ENCODE data around the gene PIAS4.
A peak's percentile ranks its signal among the peaks of the same experiment; 100 is the strongest.

The PIAS4 gene

GRCh38 chr19:3983936-3984583 lies 23.5 kb upstream of the PIAS4 start (continued):
- TF ChIP-seq, protein P1, sequence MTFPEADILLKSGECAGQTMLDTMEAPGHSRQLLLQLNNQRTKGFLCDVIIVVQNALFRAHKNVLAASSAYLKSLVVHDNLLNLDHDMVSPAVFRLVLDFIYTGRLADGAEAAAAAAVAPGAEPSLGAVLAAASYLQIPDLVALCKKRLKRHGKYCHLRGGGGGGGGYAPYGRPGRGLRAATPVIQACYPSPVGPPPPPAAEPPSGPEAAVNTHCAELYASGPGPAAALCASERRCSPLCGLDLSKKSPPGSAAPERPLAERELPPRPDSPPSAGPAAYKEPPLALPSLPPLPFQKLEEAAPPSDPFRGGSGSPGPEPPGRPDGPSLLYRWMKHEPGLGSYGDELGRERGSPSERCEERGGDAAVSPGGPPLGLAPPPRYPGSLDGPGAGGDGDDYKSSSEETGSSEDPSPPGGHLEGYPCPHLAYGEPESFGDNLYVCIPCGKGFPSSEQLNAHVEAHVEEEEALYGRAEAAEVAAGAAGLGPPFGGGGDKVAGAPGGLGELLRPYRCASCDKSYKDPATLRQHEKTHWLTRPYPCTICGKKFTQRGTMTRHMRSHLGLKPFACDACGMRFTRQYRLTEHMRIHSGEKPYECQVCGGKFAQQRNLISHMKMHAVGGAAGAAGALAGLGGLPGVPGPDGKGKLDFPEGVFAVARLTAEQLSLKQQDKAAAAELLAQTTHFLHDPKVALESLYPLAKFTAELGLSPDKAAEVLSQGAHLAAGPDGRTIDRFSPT (tag by site-specific recombination; IDR thresholded peaks at IDR 0.05), result peak; percentile 93
- no peak for TF ChIP-seq REPIN1 (tag by site-specific recombination; IDR thresholded peaks at IDR 0.05; ENCODE audit: low read depth)
- TF ChIP-seq ZNF692 (tag by site-specific recombination; IDR thresholded peaks at IDR 0.05), result 0 out of 2 replicates have a peak, but pooled peaks have one; percentile 22
- TF ChIP-seq ZXDB (tag by site-specific recombination; IDR thresholded peaks at IDR 0.05), result peak; percentile 24; the same call in 1 of the 2 replicates
- TF ChIP-seq, protein P2, sequence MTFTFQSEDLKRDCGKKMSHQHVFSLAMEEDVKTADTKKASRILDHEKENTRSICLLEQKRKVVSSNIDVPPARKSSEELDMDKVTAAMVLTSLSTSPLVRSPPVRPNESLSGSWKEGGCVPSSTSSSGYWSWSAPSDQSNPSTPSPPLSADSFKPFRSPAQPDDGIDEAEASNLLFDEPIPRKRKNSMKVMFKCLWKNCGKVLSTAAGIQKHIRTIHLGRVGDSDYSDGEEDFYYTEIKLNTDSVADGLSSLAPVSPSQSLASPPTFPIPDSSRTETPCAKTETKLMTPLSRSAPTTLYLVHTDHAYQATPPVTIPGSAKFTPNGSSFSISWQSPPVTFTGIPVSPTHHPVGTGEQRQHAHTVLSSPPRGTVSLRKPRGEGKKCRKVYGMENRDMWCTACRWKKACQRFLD (tag by site-specific recombination; IDR thresholded peaks at IDR 0.05), result no peak
- TF ChIP-seq ZNF146 (tag by site-specific recombination; IDR thresholded peaks at IDR 0.05), result peak; percentile 22; the same call in 1 of the 2 replicates
- no peak for TF ChIP-seq ZBTB44 (tag by site-specific recombination; IDR thresholded peaks at IDR 0.05)
- TF ChIP-seq OVOL3 (tag by site-specific recombination; IDR thresholded peaks at IDR 0.05), result no peak
- TF ChIP-seq, protein P3, sequence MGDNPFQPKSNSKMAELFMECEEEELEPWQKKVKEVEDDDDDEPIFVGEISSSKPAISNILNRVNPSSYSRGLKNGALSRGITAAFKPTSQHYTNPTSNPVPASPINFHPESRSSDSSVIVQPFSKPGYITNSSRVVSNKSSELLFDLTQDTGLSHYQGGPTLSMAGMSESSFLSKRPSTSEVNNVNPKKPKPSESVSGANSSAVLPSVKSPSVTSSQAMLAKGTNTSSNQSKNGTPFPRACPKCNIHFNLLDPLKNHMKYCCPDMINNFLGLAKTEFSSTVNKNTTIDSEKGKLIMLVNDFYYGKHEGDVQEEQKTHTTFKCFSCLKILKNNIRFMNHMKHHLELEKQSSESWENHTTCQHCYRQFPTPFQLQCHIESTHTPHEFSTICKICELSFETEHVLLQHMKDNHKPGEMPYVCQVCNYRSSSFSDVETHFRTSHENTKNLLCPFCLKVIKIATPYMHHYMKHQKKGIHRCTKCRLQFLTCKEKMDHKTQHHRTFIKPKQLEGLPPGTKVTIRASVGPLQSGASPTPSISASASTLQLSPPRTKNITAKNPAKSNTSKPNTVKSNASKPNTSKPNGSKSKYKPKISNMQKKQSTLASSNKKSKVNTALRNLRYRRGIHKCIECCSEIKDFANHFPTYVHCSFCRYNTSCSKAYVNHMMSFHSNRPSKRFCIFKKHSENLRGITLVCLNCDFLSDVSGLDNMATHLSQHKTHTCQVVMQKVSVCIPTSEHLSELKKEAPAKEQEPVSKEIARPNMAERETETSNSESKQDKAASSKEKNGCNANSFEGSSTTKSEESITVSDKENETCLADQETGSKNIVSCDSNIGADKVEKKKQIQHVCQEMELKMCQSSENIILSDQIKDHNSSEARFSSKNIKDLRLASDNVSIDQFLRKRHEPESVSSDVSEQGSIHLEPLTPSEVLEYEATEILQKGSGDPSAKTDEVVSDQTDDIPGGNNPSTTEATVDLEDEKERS (tag by site-specific recombination; IDR thresholded peaks at IDR 0.05), result no peak
- peak; percentile 20; the same call in 1 of the 2 replicates for TF ChIP-seq ZNF600 (tag by site-specific recombination; IDR thresholded peaks at IDR 0.05)
- TF ChIP-seq ZNF530 (tag by site-specific recombination; IDR thresholded peaks at IDR 0.05; ENCODE audit: low read depth), result no peak
- TF ChIP-seq YY1 (tag by site-specific recombination; IDR thresholded peaks at IDR 0.05), result peak; percentile 55; the same call in 1 of the 2 replicates
- no peak for TF ChIP-seq ZNF623 (tag by site-specific recombination; IDR thresholded peaks at IDR 0.05)
- no peak for TF ChIP-seq MEIS1 (CRISPR knock-in tag; IDR thresholded peaks at IDR 0.05; ENCODE audit: borderline replicate concordance)
- 0 out of 2 replicates have a peak, but pooled peaks have one; percentile 26 for TF ChIP-seq ZBTB10 (tag by site-specific recombination; IDR thresholded peaks at IDR 0.05)
- no peak for TF ChIP-seq ZNF280C (tag by site-specific recombination; IDR thresholded peaks at IDR 0.05)
- TF ChIP-seq, protein P4, sequence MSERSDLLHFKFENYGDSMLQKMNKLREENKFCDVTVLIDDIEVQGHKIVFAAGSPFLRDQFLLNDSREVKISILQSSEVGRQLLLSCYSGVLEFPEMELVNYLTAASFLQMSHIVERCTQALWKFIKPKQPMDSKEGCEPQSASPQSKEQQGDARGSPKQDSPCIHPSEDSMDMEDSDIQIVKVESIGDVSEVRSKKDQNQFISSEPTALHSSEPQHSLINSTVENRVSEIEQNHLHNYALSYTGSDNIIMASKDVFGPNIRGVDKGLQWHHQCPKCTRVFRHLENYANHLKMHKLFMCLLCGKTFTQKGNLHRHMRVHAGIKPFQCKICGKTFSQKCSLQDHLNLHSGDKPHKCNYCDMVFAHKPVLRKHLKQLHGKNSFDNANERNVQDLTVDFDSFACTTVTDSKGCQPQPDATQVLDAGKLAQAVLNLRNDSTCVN (tag by site-specific recombination; optimal IDR thresholded peaks at IDR 0.05), result peak; percentile 16
- 0 out of 2 replicates have a peak, but pooled peaks have one; percentile 11 for TF ChIP-seq ZNF660 (tag by site-specific recombination; IDR thresholded peaks at IDR 0.05)
- peak; percentile 58 for TF ChIP-seq ZIC2 (tag by site-specific recombination; IDR thresholded peaks at IDR 0.05)
- peak; percentile 46; the same call in 1 of the 2 replicates for TF ChIP-seq YY2 (tag by site-specific recombination; IDR thresholded peaks at IDR 0.05)
- TF ChIP-seq ZNF624 (tag by site-specific recombination; IDR thresholded peaks at IDR 0.05), result no peak

Data from HEK293 (cell line).